Smooth muscle cell (in vitro differentiated cells): Measurements from ENCODE around the gene PREB. TPM values are rescaled to one million over a fixed set of nuclear protein-coding genes. Genes with fewer than 3 reads are reported as not detected.

ENCODE experiments used
- DNase-seq: peaks from one replicate; lab custom pipeline; 2025; ENCODE audit not compliant: unreplicated experiment; lab: John Stamatoyannopoulos, UW
- H2AFZ ChIP-seq: fragments of 200-600 bp; sonication (generic); 2 replicates; pipeline ENCODE4 v1.6.0; 2016; ENCODE audit warnings: antibody characterized with exemption, low read depth, mild to moderate bottlenecking
- H3F3A ChIP-seq: fragments of 200-600 bp; sonication (generic); 2 replicates; pipeline ENCODE4 v1.6.0; 2017; ENCODE audit warnings: antibody characterized with exemption, low read depth
- H3K27ac ChIP-seq: fragments of 200-600 bp; sonication (generic); 2 replicates; pipeline ENCODE4 v1.5.1; 2016; ENCODE audit warnings: low read depth, mild to moderate bottlenecking
- H3K27me3 ChIP-seq: fragments of 200-600 bp; sonication (generic); 2 replicates; pipeline ENCODE4 v1.6.1; 2016; ENCODE audit warnings: low read depth, mild to moderate bottlenecking
- H3K36me3 ChIP-seq: fragments of 200-600 bp; sonication (generic); 2 replicates; pipeline ENCODE4 v1.5.1; 2016; ENCODE audit warnings: low read depth
- H3K4me1 ChIP-seq: fragments of 200-600 bp; sonication (generic); 2 replicates; pipeline ENCODE4 v1.5.1; 2016; ENCODE audit warnings: low read depth
- H3K4me2 ChIP-seq: fragments of 200-600 bp; sonication (generic); 2 replicates; pipeline ENCODE4 v1.6.0; 2016; ENCODE audit warnings: mild to moderate bottlenecking
- H3K4me3 ChIP-seq: fragments of 200-600 bp; sonication (generic); 2 replicates; pipeline ENCODE4 v1.5.1; 2016; ENCODE audit warnings: mild to moderate bottlenecking
- H3K79me2 ChIP-seq: fragments of 200-600 bp; sonication (generic); 2 replicates; pipeline ENCODE4 v1.6.0; 2016; ENCODE audit warnings: low read depth, mild to moderate bottlenecking
- H3K9ac ChIP-seq: fragments of 200-600 bp; sonication (generic); 2 replicates; pipeline ENCODE4 v1.6.0; 2016; ENCODE audit warnings: low read depth
- H3K9me3 ChIP-seq: fragments of 200-600 bp; sonication (generic); replicated peaks from 2 replicates; pipeline ENCODE4 v1.5.1; 2016; ENCODE audit warnings: low read depth
- H4K20me1 ChIP-seq: fragments of 200-600 bp; sonication (generic); 2 replicates; pipeline ENCODE4 v1.6.0; 2016; ENCODE audit warnings: low read depth
- CTCF ChIP-seq: fragments of 200-600 bp; sonication (generic); IDR thresholded peaks from 2 replicates; pipeline ENCODE4 v1.5.1; 2017; ENCODE audit warnings: borderline replicate concordance, mild to moderate bottlenecking, antibody characterized with exemption; ENCODE audit not compliant: insufficient read depth, poor library complexity, severe bottlenecking
- WGBS: methylation state at CpG from one replicate; pipeline ENCODE4 v1.1.7; 2016; ENCODE audit warnings: low lambda C conversion rate; 5-methylcytosine and 5-hydroxymethylcytosine counted together
- polyA plus RNA-seq: library from polyadenylated mRNA; unstranded; fragments of >200 nt; fragmentation: Nextera tagmentation; extraction: Ambion mirVana; gene quantifications from 2 replicates; pipeline ENCODE4 v1.2.1, GENCODE V29; 2016
- total RNA-seq: library from RNA; depleted of rRNA; stranded (reverse); fragments of >200 nt; gene quantifications from 2 replicates; pipeline ENCODE4 v1.2.3, GENCODE V29; 2014

The PREB gene
- total and polyA plus RNA-seq, 2 experiments from 2014 or later = 53.2 to 62.6 TPM

- Histone ChIP-seq H3K36me3 (no peaks in the 10 kb centered on the region), H3K27ac (no peak overlapping the region), H3K4me1 (peaks cover 6% of the 10 kb centered on the region), H2AFZ (no peak overlapping the region), H3K4me2 (no peak overlapping the region), H3K4me3 (no peak overlapping the region), H3K9me3 (no peaks in the 10 kb centered on the region), H3K79me2 (peaks cover 10% of the 10 kb centered on the region), H3K9ac (no peak overlapping the region), H3F3A (no peaks in the 10 kb centered on the region), H3K27me3 (peaks cover 3% of the 10 kb centered on the region), H4K20me1 (peaks cover 7% of the 10 kb centered on the region)
- TF ChIP-seq CTCF = no peak
- 91% methylated on average over 7 of the region's 7 CpGs for WGBS
- DNase-seq = no peak
Measured at GRCh38 chr2:27138111-27138510, 3.7 kb upstream of the PREB start.

DNA sequence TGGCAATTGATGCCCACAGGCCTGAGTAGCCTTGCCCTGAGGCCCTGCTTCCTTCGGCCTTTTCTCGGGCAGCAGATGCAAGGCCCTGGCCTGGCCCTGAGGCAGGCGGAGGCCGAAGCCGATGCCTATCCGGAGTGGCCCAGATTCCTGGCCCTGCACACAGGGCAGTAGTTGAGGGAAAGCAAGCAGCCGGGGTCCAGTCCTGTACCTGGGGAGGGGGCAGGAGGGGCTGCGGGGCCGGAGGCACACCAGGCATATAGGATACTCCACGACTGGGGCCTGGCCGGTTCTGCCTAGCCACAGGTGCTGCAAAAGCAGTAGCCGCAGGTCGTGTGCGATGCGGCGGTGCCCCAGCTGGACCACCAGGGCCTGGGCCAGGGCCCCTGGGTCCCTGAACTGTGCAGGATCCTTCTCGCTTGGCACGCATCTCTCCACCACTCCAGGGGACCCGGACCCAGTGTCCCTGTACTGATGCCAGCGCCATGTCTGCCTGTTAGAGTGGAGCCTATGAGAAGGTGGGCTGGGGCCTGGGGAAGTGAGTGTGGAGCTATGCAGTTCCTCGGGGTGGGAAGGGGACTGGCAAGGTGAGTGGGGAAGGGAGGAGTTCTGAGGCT lies 3.0 kb upstream of the PREB start:
- 95% methylated on average over 19 of the region's 21 CpGs for WGBS
- no peak for DNase-seq
- no peak overlapping the region for H3K27ac ChIP-seq

DNA sequence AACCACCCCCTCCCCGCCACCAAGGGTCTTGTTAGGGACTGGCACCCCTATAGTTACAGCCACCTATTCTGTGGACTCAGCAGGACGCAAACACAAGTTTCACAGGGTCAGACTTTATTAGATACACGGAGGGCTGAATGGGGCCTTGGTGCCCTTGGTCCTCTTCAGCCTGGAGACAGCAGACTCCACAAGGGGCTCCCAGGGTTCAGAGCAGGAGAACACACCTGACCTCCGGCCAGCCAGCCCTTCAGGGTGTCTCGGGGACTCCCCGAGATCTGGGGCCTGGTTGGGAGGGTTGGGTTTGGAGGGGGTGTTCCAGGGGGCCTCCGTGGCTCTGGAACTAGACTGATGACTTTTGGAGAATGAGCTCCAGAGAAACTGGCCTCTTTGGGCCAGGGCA lies 2.3 kb upstream of the PREB start:
- H3F3A ChIP-seq = peaks cover 3% of the 10 kb centered on the region
- H3K4me3 ChIP-seq = no peak overlapping the region
- no peak for DNase-seq
- H3K9ac ChIP-seq = no peak overlapping the region
- H3K27ac ChIP-seq = no peak overlapping the region
- WGBS = 96% methylated on average over 7 of the region's 7 CpGs
- peaks cover 6% of the 10 kb centered on the region for H3K4me1 ChIP-seq
- no peak overlapping the region for H3K4me2 ChIP-seq
- peaks cover 17% of the 10 kb centered on the region for H3K79me2 ChIP-seq
- no peaks in the 10 kb centered on the region for H3K36me3 ChIP-seq
- TF ChIP-seq CTCF = no peak
- H2AFZ ChIP-seq = no peak overlapping the region
- H3K9me3 ChIP-seq = no peaks in the 10 kb centered on the region
- peaks cover 18% of the 10 kb centered on the region for H4K20me1 ChIP-seq
- H3K27me3 ChIP-seq = no peaks in the 10 kb centered on the region

More for the DNA sequence above, 3.0 kb upstream of the PREB start:
- Histone ChIP-seq H4K20me1 (peaks cover 14% of the 10 kb centered on the region), H3K36me3 (no peaks in the 10 kb centered on the region), H3K4me1 (peaks cover 6% of the 10 kb centered on the region), H3K27me3 (no peaks in the 10 kb centered on the region), H3K79me2 (peaks cover 17% of the 10 kb centered on the region), H3K4me2 (no peak overlapping the region), H3F3A (no peaks in the 10 kb centered on the region), H3K9ac (no peak overlapping the region), H3K4me3 (no peak overlapping the region), H3K9me3 (no peaks in the 10 kb centered on the region), H2AFZ (no peak overlapping the region)
- TF ChIP-seq CTCF = no peak

- H3K27ac ChIP-seq = no peak overlapping the region
- H3K79me2 ChIP-seq = peaks cover 17% of the 10 kb centered on the region
- DNase-seq = no peak
- H3K9me3 ChIP-seq = no peaks in the 10 kb centered on the region
- H3K4me3 ChIP-seq = no peak overlapping the region
- H3K4me1 ChIP-seq = peaks cover 6% of the 10 kb centered on the region
- peaks cover 18% of the 10 kb centered on the region for H4K20me1 ChIP-seq
- H2AFZ ChIP-seq = no peak overlapping the region
- TF ChIP-seq CTCF = no peak
- H3F3A ChIP-seq = peaks cover 4% of the 10 kb centered on the region
- H3K9ac ChIP-seq = no peak overlapping the region
- WGBS = 96% methylated on average over 12 of the region's 12 CpGs
- no peaks in the 10 kb centered on the region for H3K27me3 ChIP-seq
- no peaks in the 10 kb centered on the region for H3K36me3 ChIP-seq
- H3K4me2 ChIP-seq = no peak overlapping the region
Measured at GRCh38 chr2:27135478-27135955, 1.1 kb upstream of the PREB start.
